HG03139 (cell line): ENCODE results near the gene MEIOSIN.

Experiments
- ATAC-seq: cut with Tn5 transposase; IDR thresholded peaks from one replicate; pipeline ENCODE4 v1.9.1; 2021; ENCODE audit not compliant: unreplicated experiment

Gene MEIOSIN

GRCh38 chr19:45779231-45780145 lies 46.2 kb downstream of the MEIOSIN start:
- ATAC-seq, result peak; percentile 72

- no peak for ATAC-seq
Observed at GRCh38 chr19:45780146-45780447, 46.9 kb downstream of the MEIOSIN start.

- no peak for ATAC-seq
Observed at GRCh38 chr19:45780448-45781213, 47.4 kb downstream of the MEIOSIN start.

GRCh38 chr19:45781214-45782161 lies 48.2 kb downstream of the MEIOSIN start:
- no peak for ATAC-seq

GRCh38 chr19:45782162-45782691 lies 49.0 kb downstream of the MEIOSIN start, which contains the start of gene DMPK:
DMPK (minus strand) TSS chr19:45782490; CDS start chr19:45782352, 138 bp downstream.
- ATAC-seq, result no peak

- ATAC-seq, result no peak
Observed at GRCh38 chr19:45782820-45783785, 49.9 kb downstream of the MEIOSIN start.

- ATAC-seq, result no peak
Observed at GRCh38 chr19:45784096-45784495, 50.9 kb downstream of the MEIOSIN start.

- ATAC-seq, result no peak
Observed at GRCh38 chr19:45785097-45785496, 51.9 kb downstream of the MEIOSIN start.

- no peak for ATAC-seq
Observed at GRCh38 chr19:45785781-45786532, 52.7 kb downstream of the MEIOSIN start.

- ATAC-seq, result no peak
Observed at GRCh38 chr19:45786533-45786894, 53.3 kb downstream of the MEIOSIN start.

GRCh38 chr19:45789035-45789786 lies 56.0 kb downstream of the MEIOSIN start:
- no peak for ATAC-seq

GRCh38 chr19:45790942-45791341 lies 57.7 kb downstream of the MEIOSIN start:
- ATAC-seq, result no peak

- ATAC-seq, result no peak
Observed at GRCh38 chr19:45791744-45792469, 58.7 kb downstream of the MEIOSIN start.

GRCh38 chr19:45792470-45793177 lies 59.4 kb downstream of the MEIOSIN start, which contains the start of gene DMWD:
DMWD (minus strand) TSS chr19:45792845; CDS start chr19:45792756, 89 bp downstream.
- peak; percentile 90 for ATAC-seq

- ATAC-seq, result no peak
Observed at GRCh38 chr19:45793178-45793564, 59.9 kb downstream of the MEIOSIN start.

- ATAC-seq, result no peak
Observed at GRCh38 chr19:45793876-45794275, 60.6 kb downstream of the MEIOSIN start.

GRCh38 chr19:45794627-45795026 lies 61.4 kb downstream of the MEIOSIN start:
- no peak for ATAC-seq
